Measurements from ENCODE around the gene ALDH3A1. TPM values are rescaled to one million over a fixed set of nuclear protein-coding genes. Genes with fewer than 3 reads are reported as not detected.
A peak's percentile ranks its signal among the peaks of the same experiment; 100 is the strongest.

The ALDH3A1 gene
- under 1 TPM in 2 of 6 experiments, not detected in 4; 0.24 to 0.25 TPM for total RNA-seq (2021; fragmentation: NEBNext Ultra II Directional; extraction: Animal tissue kit (Norgen Biotek cat#: 25700))
- long read RNA-seq = 0 reads

DNA sequence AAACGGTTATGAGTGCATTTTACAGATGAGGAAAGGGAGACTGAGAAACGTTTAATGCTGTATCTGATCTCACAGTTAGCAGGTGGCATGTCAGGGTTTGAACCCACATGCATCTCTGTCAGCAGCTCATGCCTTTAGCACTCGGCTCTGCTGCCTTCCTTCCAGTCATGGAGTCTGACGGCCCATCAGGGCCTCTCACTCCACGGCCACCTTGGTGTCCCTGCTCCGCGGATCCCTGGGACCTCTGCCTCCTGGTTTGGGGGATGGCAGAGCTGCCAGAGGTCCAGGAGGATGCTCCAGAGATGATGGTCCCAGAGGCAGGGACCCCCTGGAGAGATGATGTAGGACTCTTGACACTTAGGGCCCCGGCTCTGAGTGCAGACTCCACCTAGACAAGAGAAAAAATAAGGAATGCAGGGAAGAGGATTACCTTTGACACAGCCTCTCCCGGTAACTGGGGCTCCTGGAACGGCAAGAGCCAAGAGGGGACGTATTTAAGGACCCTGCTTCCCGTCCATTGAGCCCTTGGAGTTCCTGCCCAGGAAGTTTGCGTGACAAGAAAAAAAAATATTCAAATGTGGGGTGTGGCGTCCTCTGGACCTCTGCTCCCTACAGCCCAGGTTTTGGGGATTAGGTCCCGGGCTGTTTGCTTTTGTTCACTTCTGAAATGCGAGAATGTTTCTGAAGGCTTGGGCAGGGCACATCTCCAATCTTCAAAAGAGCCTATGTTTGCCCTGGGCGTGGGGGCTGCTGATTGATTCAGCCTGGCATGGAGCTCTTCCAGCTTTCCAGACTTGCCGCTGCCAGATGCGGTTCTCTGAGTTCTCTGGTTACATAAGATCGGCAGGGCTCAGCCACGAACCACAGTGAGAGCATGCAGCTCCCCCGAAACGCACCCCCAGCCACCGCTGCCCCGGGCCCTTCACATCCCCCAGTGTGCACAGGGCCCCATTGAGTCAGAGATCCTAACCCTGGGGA lies at the start of gene ALDH3A1:
ALDH3A1 (minus strand) TSS at position 470 of the 978 bp plus-strand sequence. CDS start 3,169 bp downstream, outside the sequence.
- Mint-ChIP-seq H3K27me3 (ENCODE audit: insufficient read depth) (peaks cover 13% of the 10 kb centered on the region), H3K36me3 (ENCODE audit: low read depth) (no peaks in the 10 kb centered on the region), H3K27ac (no peak within 1 kb of the TSS), H3K4me3 (peak within 1 kb of the TSS; percentile 42), H3K9me3 (no peaks in the 10 kb centered on the region), H3K4me1 (ENCODE audit: low read depth) (peaks cover 28% of the 10 kb centered on the region)
- no peak for DNase-seq
- TF ChIP-seq, protein P1, sequence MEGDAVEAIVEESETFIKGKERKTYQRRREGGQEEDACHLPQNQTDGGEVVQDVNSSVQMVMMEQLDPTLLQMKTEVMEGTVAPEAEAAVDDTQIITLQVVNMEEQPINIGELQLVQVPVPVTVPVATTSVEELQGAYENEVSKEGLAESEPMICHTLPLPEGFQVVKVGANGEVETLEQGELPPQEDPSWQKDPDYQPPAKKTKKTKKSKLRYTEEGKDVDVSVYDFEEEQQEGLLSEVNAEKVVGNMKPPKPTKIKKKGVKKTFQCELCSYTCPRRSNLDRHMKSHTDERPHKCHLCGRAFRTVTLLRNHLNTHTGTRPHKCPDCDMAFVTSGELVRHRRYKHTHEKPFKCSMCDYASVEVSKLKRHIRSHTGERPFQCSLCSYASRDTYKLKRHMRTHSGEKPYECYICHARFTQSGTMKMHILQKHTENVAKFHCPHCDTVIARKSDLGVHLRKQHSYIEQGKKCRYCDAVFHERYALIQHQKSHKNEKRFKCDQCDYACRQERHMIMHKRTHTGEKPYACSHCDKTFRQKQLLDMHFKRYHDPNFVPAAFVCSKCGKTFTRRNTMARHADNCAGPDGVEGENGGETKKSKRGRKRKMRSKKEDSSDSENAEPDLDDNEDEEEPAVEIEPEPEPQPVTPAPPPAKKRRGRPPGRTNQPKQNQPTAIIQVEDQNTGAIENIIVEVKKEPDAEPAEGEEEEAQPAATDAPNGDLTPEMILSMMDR (IDR thresholded peaks at IDR 0.05) = no peak

DNA sequence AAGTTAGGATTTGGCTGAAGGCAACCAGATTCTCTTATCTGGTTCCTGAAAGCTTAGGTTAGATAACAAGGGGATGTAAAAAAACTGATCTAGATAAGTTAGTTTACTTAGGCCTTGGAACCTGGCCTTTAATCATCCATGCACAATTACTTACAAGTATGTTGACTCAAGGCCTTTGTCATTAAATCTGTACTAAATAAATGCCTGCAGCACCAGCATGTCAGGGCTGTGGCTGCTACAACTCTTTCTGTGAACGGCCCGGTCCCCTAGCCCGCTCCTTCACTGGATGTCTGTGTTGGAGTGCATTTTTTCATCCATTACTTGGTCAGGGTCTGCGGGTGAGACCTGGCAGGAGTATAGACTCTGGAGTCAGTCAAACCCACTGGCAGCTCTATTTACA lies 48.4 kb upstream of the ALDH3A1 start:
- no peak overlapping the region for H3K4me3 Mint-ChIP-seq
- TF ChIP-seq, protein P1 (IDR thresholded peaks at IDR 0.05) = no peak
- H3K36me3 Mint-ChIP-seq (ENCODE audit: low read depth) = peaks cover 48% of the 10 kb centered on the region
- no peaks in the 10 kb centered on the region for H3K9me3 Mint-ChIP-seq
- H3K27me3 Mint-ChIP-seq (ENCODE audit: insufficient read depth) = peaks cover 3% of the 10 kb centered on the region
- no peaks in the 10 kb centered on the region for H3K4me1 Mint-ChIP-seq (ENCODE audit: low read depth)
- no peak for DNase-seq
- H3K27ac Mint-ChIP-seq = no peak overlapping the region

DNA sequence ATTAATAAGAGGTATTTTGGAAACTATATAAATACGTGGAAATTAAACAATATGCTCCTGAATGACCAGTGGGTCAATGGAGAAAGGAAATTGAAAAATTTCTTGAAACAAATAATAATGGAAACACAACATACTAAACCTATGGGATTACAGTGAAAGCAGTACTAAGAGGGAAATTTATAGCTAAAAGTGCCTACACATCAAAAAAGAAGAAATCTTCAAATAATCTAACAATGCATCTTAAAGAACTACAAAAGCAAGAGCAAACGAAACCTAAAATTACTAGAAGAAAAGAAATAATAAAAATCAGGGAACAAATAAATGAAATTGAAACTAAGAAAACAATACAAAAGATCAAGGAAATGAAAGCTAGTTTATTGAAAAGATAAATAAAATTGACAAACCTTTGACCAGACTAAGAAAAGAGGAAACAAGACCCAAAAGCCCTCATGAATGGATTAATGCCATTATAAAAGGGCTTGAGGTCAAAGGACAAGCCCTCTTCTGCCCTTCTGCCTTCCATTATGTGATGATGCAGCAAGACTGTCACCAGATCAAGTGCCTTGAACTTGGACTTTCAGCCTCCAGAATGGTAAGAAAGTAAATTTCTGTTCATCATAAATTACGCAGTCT lies 43.9 kb upstream of the ALDH3A1 start:
- TF ChIP-seq, protein P1 (IDR thresholded peaks at IDR 0.05) = no peak
- H3K27me3 Mint-ChIP-seq (ENCODE audit: insufficient read depth) = peaks cover 1% of the 10 kb centered on the region; the same call in 1 of the 2 replicates
- H3K9me3 Mint-ChIP-seq = no peaks in the 10 kb centered on the region

DNA sequence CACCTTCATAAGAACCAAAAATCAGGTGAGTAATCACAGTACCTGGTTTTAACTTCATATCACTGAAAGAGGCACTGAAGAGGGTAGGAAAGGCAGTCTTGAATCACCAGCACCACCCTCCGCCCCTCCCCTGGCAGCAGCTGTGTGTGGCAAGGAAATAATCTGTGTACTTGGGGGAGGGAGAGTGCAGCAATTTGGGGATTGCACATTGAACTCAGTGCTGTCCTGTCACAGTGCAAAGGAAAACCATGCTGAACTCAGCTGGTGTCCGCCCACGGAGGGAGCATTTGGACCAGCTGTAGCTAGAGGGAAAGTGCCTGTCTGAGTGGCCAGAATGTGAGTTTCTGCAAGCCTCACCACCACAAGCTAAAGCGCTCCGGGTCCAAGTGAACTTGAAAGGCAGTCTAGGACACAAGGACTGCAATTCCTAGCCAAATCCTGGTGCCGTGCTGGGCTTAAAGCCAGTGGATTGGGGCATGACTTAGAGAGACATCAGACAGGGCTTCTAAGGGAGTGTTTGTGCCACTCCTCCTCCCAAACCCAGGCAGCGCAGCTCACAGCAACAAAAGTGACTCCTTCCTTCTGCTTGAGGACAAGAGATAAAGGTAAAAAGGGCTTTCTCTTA lies 39.7 kb upstream of the ALDH3A1 start:
- Mint-ChIP-seq H3K27ac (no peak overlapping the region), H3K4me3 (no peak overlapping the region), H3K4me1 (ENCODE audit: low read depth) (no peaks in the 10 kb centered on the region), H3K9me3 (no peaks in the 10 kb centered on the region), H3K27me3 (ENCODE audit: insufficient read depth) (no peaks in the 10 kb centered on the region), H3K36me3 (ENCODE audit: low read depth) (peaks cover 6% of the 10 kb centered on the region)
- TF ChIP-seq, protein P1 (IDR thresholded peaks at IDR 0.05) = no peak
- no peak for DNase-seq

More for the DNA sequence above, 43.9 kb upstream of the ALDH3A1 start:
- Mint-ChIP-seq H3K4me3 (no peak overlapping the region), H3K4me1 (ENCODE audit: low read depth) (no peaks in the 10 kb centered on the region), H3K36me3 (ENCODE audit: low read depth) (peaks cover 42% of the 10 kb centered on the region), H3K27ac (no peak overlapping the region)
- DNase-seq = no peak

DNA sequence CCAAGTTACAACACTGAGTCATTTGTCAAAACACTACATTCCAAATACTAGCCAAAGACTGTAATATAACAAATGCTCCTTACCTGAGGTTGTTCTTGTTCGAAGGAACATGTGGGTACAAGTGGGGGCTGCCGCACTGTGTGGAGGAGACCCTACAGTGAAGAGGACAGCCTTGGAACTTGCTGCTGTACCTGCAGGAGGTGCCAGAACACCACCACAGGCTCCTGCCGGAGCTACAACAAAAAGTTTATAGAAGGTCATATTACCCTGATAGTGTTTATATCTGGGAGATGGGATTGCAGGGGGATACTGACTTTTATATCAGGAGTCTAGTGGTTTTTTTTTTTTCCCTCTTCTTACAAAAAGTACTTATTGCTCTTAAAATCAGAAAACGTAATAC lies 37.8 kb upstream of the ALDH3A1 start:
- TF ChIP-seq, protein P1 (IDR thresholded peaks at IDR 0.05) = peak; percentile 27; the same call in 1 of the 2 replicates
- Mint-ChIP-seq H3K4me3 (no peak overlapping the region), H3K4me1 (ENCODE audit: low read depth) (no peaks in the 10 kb centered on the region), H3K36me3 (ENCODE audit: low read depth) (no peaks in the 10 kb centered on the region), H3K9me3 (no peaks in the 10 kb centered on the region), H3K27me3 (ENCODE audit: insufficient read depth) (no peaks in the 10 kb centered on the region), H3K27ac (no peak overlapping the region)
- DNase-seq = no peak

All from HFFc6 (cell line).